D341Med (cell line): Measurements from ENCODE around the gene RAD54L.
A peak's percentile ranks its signal among the peaks of the same experiment; 100 is the strongest.
"Not testable (repeated sequence)": the region's sequence is repeated elsewhere in the genome, so short reads cannot be mapped to it uniquely, and the experiment has no call there.

Source experiments
- DNase-seq: peaks from one replicate; pipeline ENCODE4 v3.0.0; 2012; ENCODE audit warnings: low spot score

The RAD54L gene

DNA sequence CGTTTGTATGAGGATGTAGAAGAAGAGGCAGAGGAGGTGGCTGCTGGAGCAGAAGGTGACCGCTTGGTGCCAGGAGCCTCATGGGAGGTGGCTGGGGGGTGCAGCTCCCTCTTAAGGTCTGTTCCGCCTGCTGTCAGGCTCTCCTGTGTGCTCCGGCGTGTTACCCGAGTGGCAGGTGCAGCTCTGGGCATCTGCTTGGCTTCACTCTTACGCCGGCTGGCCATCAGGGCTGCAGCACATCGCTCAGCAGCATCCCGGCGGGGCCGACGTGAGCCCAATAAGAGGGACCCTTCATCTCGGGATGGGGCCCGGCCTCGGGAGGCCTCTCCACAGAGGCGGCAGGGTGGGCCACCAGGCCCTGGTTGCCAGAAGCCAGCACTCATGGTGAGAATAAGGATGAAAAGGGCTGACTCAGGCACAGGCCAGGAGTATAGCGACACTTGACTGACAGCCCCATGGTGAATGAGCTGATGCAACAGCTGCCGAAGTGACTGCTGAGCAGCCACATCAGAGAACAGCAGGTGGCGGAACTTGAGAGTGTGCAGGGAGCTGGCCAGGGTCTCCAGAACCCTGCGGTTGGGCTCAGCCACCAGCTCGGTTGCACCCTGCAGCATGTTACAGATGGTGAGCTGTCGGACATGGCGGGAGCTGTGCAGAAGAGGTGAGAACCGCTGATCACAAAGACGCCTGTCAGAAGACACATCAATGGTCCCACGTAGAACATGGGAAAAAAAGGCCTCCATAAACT is 38.3 kb downstream of the RAD54L start:
- no peak for DNase-seq

DNA sequence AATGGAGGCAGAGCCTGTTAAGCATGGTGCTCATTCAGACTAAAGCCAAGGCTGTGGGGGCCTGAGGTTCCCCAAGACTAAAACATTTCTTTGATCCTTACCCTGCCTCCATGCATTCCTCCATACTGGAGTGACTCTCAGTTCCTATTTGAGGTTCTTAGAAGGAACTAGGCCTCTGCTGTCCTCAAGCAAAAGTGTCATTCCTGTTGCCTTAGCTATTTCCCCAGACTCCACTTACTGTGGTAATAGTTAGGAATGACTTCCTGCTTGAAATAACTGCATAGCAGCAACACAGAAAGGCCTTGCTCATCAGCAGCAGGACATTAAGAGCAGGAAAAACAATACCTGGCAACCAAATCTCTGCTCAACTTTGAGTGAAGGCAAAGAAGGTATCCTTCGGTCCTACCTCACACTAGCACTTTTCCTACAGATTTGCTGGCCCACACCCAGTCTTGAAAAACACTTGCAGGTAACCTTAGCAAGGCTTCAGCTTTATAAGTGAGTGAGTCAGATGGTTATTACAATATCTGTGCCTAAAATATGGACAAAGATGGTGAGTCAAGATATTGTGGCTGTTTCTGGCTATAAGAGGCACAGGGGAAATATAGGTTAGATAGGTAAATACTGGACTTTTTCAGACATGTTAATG is 41.0 kb downstream of the RAD54L start:
- no peak for DNase-seq

GRCh38 chr1:46289134-46289494 is 41.6 kb downstream of the RAD54L start:
- DNase-seq = no peak

DNA sequence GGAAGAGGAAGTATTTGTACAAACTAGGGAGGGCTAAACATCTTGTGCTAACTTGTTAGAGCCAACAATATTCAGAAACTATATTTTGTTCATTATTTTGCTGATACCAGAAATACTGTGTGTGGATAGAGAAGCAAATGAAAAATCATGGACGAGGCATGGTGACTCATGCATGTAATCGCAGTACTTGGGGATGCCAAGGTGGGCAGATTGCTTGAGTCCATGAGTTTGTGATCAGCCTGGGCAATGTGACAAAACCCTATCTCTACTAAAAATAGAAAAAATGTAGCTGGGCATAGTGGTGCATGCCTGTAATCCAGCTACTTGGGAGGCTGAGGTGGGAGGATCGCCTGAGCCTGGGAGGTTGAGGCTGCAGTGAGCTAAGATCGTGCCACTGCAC is 42.4 kb downstream of the RAD54L start:
- no peak for DNase-seq

GRCh38 chr1:46295306-46295705 is 47.7 kb downstream of the RAD54L start:
- DNase-seq = no peak

DNA sequence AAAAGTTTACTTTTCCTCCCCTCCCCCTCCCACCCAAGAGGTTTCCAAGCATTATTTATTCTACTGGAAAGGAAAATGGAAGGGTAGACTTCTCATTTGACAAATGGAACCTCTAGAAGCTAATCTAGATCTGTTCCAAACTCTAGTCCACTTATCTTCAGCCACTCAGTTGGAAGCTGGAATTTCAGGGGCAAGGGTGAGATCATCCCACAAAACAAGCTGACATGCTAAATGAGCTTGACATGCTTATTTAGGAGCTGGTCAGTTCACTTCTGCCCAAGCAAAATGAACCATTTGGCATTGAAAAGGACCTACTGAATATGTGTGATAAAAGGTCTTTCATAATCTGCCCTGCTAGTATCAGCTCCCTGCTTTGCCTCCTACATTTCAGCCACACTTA is 50.8 kb downstream of the RAD54L start:
- no peak for DNase-seq

DNA sequence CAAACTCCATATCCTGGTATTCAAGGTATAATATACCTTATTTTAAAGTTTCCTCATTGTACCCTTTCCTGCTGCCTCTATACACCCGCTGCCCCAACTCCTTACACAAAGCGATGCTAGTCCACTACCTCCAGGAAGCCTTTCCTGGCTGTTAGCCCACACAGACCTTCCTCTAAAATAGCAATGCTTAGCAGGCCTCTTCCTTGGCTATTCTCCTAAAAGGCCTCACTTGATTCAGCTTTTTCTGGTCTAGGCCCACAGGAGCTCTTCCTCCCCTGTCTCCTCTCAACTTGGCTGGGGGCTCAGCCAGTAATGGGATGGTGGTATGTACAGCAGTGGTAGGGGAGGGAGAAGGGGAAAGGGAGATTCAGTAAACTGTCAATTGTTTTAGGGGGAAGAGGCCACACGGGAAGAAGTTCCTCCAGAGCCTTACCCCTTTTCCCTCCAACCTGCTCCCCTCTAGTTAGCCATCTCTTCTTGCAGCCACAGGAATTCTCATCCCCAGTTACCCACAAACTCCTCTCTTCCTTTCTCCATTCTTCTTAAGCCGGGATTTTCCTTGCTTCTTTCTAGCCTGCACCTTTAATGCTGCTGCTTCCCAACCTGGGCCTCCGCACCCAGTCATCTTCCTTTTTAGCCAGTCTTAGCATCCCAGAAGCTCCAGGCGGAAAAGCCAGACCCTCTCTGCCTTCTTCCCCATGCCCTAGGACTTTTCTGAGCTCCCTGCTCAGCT is 53.3 kb downstream of the RAD54L start:
- no peak for DNase-seq

GRCh38 chr1:46301406-46301807 is 53.8 kb downstream of the RAD54L start:
- no peak for DNase-seq

DNA sequence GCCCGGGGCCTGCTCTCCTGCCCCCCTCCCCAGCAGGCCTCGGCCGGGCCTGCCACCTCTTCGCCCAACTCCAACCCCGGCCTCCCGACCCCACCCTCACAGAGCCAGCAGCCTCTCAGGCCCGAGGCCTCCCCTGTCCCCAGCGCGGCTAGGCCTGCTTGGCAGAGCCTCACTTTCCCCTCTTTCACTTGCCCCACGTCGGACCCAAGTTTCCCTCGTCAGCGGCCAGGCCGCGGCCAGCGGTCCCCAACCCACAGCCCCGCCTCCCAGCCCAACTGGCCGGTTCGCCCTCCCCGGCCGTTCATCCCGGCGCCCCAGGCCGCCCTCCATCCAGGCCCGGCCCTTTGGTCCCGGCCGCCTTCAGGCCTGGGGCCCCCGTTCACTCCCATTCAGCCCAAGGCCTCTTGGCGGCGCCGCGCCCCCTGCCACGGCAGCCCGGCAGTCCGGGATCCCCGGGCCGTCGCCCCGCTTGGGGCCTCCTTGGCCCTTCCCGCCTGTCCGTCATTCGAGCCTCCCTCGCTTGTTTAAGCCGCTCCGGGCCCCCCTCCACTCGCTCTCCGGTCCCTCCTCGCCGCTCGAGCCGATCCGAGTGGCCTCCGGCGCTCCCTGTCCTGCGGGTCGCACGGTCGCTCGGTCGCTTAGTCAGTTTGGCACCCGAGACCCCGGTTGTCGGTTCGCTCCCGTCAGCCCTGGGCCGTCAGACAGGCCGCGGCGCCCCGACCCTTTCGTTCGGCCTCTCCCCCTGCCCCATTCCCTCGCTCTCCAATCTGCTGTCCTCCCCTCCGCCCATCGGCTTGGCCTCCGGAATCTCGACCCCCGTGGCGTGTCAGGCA is 54.5 kb downstream of the RAD54L start:
- peak; percentile 73 for DNase-seq

- DNase-seq = peak; percentile 56
These were observed 55.1 kb downstream of the RAD54L start for GRCh38 chr1:46302641-46303037.

- DNase-seq = peak; percentile 88
These were observed 55.7 kb downstream of the RAD54L start, which contains the start of the genes LRRC41 and UQCRH for GRCh38 chr1:46303038-46303871. Gene LRRC41 (minus strand): TSS chr1:46303616. CDS start chr1:46303322, 294 bp downstream. Gene UQCRH (plus strand): TSS chr1:46303698. CDS start chr1:46303767, 69 bp downstream.

DNA sequence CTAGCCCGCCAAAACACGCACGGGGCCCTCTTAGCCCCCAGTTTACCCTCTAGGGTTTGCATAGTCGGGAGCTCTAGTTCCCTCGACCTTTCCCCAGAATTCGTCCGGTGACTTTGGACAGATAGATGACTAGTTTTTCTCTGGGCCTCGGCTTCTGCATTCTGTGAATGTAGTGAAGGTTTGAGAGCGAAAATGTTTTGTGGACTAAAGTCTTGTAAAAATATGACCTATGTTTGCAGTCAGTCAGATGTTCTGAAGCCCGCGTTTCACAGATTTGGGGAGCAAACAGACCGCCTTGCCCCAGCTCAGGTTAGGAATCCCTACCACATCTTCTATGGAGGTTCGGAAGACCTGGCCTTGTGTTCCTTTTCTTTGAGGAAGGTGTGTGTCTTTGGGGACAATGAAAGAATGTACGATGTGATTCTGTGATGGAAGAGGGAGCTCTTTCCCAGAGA is 56.3 kb downstream of the RAD54L start:
- no peak for DNase-seq

- DNase-seq = no peak
These were observed 58.6 kb downstream of the RAD54L start for GRCh38 chr1:46306159-46306530.

DNA sequence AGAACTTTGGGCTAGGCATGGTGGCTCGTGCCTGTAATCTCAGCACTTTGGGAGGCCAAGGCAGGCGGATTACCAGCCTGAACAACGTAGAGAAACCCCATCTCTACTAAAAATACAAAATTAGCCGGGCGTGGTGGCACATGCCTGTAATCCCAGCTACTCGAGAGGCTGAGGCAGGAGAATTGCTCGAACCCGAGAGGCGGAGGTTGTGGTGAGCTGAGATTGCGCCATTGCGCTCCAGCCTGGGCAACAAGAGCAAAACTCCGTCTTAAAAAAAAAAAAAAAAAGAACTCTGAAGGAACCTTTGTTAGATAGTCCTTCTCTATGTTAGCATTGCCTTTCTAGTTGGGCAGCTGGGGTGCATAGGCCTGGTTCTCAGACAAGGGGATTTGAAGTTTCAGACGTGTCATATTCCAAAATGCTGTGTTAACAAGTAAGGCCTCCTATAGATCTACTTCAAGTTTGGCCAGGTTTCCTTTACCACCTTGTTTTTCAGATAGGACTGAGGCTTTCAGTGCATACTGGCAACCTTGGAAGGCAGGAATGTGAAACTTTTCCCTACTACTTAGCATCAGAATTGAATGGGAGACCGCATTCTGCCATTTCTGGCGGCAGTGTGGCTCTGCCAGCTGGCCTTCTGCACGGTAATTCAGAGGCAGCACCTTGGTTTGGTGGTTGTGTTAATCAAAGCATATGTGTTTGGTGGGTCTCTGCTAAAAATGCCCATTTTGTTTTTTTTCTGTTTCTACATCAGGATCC is 62.0 kb downstream of the RAD54L start:
- no peak for DNase-seq

DNA sequence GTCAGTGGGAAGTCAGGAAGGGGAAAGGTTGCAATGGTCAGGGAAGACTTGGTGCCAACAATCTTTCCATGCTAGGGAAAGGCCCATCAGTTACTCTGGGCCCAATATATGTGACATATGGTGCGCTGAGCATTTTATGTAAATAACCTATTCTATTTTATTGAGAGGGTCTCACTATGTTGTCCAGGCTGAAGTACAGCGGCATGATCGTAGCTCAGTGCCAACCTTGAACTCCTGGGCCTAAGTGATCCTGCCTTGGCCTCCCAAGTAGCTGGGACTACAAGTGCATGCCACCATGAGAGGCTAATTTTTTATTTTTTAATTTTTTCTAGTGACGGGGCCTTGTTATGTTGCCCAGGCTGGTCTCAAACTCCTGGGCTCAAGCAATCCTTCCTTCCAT is 62.8 kb downstream of the RAD54L start:
- DNase-seq = no peak

DNA sequence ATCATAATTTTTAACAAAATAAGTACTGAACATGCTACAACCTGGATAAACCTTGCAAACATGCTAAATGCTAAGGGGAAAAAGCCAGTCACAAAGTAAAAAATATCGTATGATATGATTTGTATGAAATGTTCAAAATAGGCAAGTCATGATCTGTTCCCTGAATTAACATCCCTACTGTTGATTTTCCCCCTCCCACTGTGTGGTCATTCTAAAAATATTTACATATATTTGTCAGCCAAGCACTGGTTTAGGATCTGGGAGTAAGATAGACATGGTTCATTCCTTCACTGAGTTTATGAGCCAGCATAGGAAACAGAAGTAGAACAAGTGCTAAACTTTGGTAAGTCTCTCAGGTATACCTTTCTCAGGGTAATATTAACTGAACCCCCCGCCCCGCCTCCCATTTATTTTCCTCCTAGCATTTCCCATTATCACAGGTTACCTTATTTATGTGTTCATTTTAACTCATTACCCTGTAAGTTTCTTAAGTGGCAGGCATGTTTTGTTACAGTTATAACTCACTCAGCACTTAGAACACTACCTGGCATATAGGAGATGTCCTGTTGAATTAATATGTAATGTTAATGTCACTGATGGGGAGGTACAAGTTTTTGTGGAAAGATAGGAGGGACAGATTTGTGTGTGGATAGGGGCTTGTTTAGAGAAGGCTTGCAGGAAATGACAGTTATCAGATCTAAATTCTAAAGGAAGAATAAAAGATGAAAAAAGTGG is 68.3 kb downstream of the RAD54L start:
- DNase-seq = no peak

DNA sequence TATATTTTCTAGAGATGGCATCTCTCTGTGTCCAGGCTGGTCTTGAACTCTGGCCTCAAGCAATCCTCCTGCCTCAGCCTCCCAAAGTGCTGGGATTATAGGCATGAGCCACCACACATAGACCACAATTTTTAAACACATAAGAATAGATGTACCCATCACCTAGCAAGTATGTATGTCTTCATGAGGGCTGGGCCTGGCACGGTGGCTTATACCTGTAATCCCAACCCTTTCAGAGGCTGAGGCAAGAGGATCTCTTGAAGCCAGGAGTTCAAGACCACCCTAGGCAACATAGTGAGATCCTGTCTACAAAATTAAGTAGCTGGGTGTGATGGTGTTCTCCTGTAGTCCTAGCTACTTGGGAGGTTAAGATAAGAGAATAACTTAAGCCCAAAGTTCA is 69.8 kb downstream of the RAD54L start:
- no peak for DNase-seq

DNA sequence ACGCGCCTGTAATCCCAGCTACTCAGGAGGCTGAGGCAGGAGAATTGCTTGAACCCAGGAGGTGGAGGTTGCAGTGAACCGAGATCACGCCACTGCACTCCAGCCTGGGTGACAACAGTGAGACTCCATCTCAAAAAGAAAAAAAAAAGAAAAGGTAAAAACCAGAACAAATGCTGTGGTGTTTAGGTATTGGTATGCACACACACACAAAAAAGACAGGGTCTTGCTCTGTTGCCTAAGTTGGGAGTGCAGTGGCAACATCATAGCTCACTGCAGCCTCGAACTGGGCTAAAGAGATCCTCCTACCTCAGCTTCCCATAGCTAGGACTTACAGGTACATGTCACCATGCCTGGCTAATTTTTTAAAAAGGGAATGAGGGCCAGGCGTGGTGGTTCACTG is 71.7 kb downstream of the RAD54L start:
- not testable (repeated sequence) for DNase-seq
